ENCODE data around the gene CUL2.
"Not testable (repeated sequence)": the region's sequence is repeated elsewhere in the genome, so short reads cannot be mapped to it uniquely, and the experiment has no call there.

DNA sequence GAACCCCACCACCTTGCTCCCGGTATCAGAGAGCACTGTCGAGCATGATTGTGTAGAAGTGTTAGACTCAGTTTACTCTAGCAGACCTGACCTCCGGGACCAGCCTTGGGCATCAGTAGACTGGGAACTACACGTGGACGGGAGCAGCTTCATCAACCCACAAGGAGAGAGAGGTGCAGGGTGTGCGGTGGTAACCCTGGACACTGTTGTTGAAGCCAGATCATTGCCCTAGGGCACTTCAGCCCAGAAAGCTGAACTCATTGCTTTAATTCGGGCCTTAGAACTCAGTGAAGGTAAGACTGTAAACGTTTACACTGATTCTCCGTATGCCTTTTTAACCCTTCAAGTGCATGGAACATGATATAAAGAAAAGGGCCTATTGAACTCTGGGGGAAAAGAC lies 117.0 kb downstream of the CUL2 start:
- TF ChIP-seq TAF1, POLR2A (IDR thresholded peaks at IDR 0.05; ENCODE audit: low read depth, low read length): not testable (repeated sequence)

All from GM12891 (cell line).